ENCODE data around the gene RAB36.

The RAB36 gene

DNA sequence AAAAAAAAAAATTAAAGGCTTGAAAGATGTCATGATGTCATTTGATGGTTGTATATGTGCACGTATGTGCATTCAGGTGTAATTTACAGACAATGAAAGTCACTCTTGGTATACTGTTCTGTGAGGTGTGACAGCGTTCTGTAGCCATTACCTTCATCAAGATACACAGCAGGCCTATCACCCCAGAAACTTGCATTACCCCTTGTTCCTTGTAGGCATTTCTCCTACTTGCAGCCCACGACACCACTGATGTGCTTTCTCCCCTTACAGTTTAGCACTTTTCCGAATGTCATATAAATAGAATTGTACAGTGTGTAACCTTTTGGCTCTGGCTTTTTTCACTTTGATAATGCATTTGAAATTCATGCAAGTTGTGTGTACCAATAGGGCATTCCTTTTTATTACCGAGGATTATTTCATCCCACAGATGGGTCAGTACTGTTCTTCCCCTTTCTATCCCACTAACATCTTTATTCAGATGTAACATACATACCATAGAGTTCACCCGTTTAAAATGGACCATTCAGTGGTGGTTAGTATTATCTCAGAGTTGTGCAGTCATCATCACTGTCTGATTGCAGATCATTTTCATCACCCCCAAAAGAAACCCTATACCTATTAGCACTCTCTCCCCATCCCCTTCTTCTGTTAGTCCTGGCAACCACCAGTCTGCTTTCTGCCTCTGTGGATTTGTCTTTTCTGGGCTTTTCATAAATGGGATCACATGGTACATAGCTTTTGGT is 65.3 kb downstream of the RAB36 start:
- DNase-seq: no peak
- in situ Hi-C loops (cut with HindIII; ENCODE audit: low pct_ligation_motif_present, low pct_unique_long_range_greater_than_20kb, low sequenced_read_pairs): no loop called here

DNA sequence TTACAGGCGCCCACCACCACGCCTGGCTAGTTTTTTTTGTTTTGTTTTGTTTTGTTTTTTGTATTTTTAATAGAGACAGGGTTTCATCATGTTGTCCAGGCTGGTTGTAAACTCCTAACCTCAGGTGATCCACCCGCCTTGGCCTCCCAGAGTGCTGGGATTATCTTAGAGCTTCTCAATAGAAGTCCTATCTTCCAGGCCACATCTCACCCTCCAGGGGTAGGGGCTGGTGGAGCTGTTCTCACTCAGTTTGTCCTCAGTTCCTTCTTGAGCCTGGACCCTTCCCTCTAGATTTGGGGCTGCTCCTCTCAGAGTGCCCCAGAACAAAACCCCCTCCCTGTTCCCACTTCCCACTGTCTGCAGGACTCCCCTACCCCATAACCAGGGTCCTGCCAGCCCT is 66.3 kb downstream of the RAB36 start:
- in situ Hi-C loops (cut with HindIII; ENCODE audit: low pct_ligation_motif_present, low pct_unique_long_range_greater_than_20kb, low sequenced_read_pairs): no loop called here

DNA sequence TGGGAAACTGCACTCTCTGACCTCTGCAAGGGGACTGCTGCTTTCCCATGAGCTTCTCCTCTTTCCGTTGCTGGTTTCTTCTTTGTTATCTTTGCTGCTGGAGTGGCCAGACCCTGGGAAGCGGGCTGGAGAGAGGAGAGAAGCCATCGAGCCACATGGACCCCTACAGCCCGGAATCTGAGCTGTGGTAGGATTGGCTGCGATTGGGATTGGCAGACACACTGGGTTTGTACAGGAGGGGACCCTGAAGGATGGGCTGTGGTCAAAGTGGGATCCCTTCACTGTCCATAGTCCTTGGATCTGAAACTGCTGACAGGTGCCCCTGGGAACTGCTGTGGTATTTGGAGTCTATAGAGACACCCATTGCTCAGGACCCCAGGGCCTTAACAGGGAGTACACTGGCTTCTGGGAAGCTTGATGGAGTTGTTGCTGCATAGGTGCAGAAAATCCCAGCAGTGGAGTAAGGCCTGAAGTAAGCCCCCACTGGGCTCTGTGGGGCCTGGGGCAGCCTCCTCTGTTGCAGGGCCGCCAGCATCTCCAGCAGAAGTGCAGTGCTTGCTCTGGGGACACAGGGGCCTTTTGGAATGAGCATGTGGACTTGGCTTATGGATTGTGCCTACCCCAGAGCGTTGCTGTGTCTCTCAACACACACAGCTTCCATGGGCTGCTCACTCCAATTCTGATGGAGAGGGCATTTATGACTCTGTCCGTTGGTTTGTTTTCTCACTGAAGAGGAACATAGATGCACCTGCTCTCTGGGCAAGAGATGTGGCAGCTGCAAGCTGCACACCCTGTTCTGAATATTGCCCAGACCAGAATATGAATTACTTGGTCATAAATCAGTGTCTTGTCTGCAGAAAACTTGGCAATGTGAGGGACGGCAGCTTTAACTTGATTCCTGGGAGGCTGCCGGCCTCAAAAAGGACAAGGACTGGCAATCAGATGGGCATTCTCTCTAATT is 67.1 kb downstream of the RAB36 start:
- DNase-seq: no peak
- in situ Hi-C loops (cut with HindIII; ENCODE audit: low pct_ligation_motif_present, low pct_unique_long_range_greater_than_20kb, low sequenced_read_pairs): no loop called here

More for the DNA sequence above, 66.3 kb downstream of the RAB36 start:
- no peak for DNase-seq

DNA sequence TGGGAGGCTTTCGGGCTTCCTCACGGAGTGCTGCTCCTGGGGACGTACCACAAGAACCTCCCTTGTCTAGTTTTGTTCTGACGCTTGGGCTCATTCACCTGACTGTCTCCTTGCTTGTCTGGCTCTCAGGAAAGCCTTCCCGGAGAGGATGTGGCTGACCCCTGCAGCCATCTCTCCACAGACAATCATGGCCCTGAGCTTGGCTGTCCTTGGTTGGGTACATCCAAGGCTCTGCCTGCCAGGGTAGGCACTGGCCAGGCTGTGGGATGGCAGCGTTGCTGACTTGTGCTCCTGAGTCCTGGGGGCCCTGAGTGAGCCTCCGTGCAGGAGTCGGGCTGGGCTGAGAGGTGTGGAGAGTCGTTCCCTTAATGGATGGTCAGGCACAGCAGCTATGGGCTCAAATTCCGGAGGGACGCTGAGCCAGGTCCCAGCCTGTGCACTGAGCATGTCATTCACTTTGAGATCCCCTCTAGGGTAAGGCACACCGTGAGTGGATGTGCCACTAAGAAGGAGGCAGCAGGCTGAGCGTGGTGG is 67.8 kb downstream of the RAB36 start:
- in situ Hi-C loops (cut with HindIII; ENCODE audit: low pct_ligation_motif_present, low pct_unique_long_range_greater_than_20kb, low sequenced_read_pairs): no loop called here
- DNase-seq: no peak

- no peak for DNase-seq
- in situ Hi-C loops (cut with HindIII; ENCODE audit: low pct_ligation_motif_present, low pct_unique_long_range_greater_than_20kb, low sequenced_read_pairs): no loop called here
These were observed 68.5 kb downstream of the RAB36 start for GRCh38 chr22:23213581-23214334.
